Airway epithelial cell (primary cell): Measurements from ENCODE around the gene WBP1L. TPM values are rescaled to one million over a fixed set of nuclear protein-coding genes. Genes with fewer than 3 reads are reported as not detected.

Experiments used
- total RNA-seq: library from RNA; depleted of rRNA; stranded (reverse); fragments of >200 nt; gene quantifications from 2 replicates; pipeline ENCODE4 v1.2.3, GENCODE V29; 2015

The WBP1L gene
- total RNA-seq = 37.9 and 53.0 TPM in 2 replicates

DNA sequence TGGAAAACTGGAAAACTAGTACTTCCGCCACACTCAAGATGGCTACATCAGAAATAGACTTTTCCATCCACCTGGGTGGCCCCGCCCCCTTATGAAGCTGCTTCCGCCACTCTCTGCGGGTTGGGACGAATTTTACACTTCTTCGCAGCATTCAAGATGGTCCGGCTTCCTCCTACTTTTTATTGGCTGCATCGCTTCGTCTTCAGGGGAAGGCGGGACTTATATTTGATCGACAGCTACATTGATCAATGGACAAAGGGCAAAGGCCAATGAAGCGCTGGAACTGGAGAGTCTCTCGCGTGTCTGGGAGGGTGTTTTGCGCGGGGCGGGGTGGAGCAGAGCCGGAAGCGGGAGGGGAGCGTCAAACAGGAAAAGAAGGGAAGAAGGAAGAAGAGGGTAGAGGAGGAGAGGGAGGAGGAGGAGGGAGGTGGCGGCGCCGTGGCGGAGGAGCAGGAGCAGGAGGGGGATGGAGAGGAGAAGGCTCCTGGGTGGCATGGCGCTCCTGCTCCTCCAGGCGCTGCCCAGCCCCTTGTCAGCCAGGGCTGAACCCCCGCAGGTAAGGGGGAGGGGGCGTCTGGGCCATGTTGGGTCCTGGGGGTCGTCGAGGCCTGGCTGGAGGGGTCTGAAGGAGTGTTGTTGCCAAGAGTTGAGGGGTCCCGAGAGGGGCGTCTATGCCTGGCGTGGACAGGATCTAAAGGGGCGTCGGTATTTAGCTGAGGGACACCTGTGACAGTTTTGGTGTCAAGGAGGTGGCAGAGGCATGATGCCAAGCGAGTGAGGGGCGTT is at the start of gene WBP1L:
TSS of gene WBP1L (plus strand) at position 361 of the 786 bp plus-strand sequence. CDS start at position 467, 106 bp downstream.

DNA sequence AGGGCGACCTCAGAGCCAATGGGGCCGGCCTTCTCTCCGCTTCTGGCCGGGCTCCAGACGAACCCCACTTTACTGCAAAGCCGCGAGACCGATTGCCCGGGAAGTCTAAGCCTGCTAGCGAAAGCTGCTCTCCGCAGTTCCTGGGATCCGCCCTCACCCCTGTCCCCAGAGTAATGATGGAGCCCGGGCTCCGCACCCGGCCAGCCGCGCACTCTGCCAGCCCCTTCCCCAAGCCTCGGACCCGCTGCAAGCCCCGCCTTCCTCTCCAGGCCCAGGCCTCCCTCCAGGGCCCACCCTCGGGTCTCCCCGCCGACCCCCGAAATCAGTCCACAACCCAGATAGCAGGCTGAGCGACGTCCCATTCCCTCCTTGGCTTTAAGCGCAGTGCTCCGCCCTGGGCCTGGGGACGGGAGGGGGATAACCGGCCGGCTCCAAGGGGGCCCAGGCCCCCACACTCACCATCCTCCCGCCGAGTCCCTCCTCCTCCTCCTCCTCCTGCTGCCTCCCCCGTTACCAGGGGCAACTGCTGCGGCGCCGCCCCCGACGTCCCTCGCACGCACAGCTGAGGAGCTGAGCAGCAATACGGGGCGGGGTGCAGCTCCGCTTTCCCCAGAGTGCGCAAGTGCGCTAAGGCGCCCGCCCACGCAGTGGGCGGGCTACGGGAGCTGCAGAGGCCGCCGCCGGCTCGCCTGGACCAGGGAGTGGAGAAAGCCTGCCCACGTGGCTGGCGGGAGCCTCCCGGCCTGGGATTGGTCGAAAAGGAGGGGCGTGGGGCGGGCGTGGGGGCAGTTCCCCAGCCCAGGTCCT is 29.7 kb upstream of the WBP1L start, which contains the start of gene ARL3:
TSS of gene ARL3 (minus strand) at position 584 of the 807 bp plus-strand sequence. CDS start at position 462, 122 bp downstream.

DNA sequence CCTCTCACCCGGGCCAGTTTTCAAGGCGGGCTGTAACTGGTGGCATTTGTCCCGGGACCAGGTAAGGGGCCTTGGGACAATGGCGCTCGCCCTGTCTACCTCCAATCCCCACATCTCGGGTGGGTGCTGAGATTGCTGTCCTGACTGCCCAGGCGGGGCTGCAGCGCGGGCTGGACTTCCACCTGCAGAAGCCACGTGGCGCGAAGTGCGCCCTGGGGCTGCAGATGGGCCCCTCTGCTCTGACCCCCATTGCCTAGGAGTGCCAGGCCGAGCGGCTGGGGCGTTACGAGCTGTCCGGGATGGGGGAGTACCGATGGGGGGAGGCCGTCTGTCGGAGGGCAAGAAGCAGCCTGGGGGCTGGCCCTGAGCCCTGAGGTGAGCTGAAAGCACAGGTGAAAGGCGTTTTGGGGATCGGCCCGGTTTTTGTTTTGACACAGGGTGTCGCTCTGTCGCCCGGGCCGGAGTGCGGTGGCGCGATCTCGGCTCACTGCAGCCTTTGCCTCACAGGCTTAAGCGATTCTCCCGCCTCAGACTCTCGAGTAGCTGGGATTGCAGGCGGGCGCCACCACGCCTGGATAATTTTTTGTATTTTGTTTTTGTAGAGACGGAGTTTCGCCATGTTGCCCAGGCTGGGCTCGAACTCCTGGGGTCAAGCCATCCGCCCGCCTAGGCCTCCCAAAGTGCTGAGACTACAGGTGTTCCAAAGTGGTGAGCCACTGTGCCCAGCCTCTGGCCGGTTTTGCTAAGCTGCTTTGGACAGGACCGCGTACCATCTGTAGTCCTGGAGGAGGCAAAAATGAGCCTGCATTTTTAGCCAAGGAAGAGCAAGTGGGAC is 28.9 kb upstream of the WBP1L start, which contains the start of gene SFXN2:
TSS of gene SFXN2 (plus strand) at position 16 of the 835 bp plus-strand sequence. CDS start 12,001 bp downstream, outside the sequence.

DNA sequence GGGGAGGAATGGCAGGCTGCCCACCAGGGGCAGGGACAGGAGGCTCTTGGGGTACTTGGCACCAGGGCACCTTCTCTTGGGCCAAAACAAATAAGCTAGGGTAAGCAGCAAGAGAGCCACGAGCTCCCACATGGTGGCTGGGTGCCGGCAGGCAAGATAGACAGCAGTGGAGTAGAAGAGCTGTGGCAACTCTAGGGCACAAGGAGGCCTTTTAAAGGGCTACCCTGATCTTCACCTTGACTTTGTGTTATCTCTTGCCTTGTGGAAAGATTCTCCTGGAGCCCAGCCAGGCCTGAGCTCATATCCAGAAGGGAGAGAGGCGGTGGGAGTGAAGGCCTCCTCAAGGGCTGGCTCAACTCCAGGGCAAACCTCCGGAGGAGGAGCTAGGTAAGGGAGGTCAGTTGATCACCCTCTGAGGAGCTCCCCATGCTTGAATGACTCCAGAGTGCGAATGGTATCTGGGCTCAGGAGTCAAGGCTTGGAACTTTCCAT is 93.5 kb downstream of the WBP1L start, which contains the start of gene CYP17A1:
TSS of gene CYP17A1 (minus strand) at position 184 of the 492 bp plus-strand sequence. CDS start at position 132, 52 bp downstream.

Other genes starting within 250 kb of the WBP1L start
- gene ACTR1A, start 241.2 kb upstream of the WBP1L start, total RNA-seq = 105 and 138 TPM in 2 replicates
- gene SUFU, start 240.0 kb upstream of the WBP1L start, total RNA-seq = 5.3 and 6.8 TPM in 2 replicates
- gene TRIM8, start 99.5 kb upstream of the WBP1L start, total RNA-seq = 80.5 and 84.4 TPM in 2 replicates
- gene ARL3, start 29.6 kb upstream of the WBP1L start, total RNA-seq = 6.6 and 9.6 TPM in 2 replicates
- gene SFXN2, start 29.3 kb upstream of the WBP1L start, total RNA-seq = 2.8 and 3.2 TPM in 2 replicates
- gene CYP17A1, start 93.5 kb downstream of the WBP1L start, total RNA-seq = not detected in 2 replicates
- 9.5 and 11.7 TPM in 2 replicates for gene BORCS7, start 110.3 kb downstream of the WBP1L start, total RNA-seq
- 2.1 and 3.2 TPM in 2 replicates for gene AS3MT, start 125.5 kb downstream of the WBP1L start, total RNA-seq
- gene CNNM2, start 174.3 kb downstream of the WBP1L start, total RNA-seq = 2.8 and 2.9 TPM in 2 replicates